Measurements from ENCODE around the gene XPR1.

DNA sequence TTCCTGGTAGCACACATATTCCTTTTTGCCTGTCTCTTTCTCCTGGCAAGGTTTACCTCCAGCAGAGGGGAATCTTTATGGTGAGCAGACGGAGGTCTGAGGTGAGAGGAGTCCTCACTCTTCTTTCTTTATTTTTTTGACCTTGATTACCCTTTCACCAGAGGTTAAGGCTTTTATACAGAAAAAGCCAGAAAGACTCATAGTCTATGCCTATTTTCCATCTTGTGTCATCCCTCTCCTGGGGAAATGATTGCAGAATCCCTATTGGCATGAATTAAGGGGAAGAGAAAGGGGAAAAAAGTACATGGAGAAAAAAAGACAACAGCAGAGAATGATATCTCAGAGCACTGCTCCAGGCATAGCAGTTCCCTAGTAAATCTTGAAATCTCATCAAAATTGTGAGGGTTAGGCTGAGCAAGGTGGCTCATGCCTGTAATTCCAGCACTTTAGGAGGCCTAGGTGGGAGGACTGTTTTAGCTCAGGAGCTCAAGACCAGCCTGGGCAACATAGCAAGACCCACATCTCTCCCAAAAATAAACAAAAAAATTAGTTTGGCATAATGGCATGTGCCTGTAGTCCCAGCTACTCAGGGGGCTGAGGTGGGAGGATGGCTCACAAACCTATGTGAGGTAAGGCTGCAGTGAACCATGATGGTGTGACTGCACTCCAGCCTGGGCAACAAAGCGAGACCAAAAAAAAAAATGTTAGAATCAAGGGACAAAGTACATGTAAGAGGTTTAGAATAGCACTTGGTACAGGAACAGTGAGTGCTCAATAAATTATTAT lies 1.2 kb upstream of the XPR1 start:
- TF ChIP-seq, protein P1, sequence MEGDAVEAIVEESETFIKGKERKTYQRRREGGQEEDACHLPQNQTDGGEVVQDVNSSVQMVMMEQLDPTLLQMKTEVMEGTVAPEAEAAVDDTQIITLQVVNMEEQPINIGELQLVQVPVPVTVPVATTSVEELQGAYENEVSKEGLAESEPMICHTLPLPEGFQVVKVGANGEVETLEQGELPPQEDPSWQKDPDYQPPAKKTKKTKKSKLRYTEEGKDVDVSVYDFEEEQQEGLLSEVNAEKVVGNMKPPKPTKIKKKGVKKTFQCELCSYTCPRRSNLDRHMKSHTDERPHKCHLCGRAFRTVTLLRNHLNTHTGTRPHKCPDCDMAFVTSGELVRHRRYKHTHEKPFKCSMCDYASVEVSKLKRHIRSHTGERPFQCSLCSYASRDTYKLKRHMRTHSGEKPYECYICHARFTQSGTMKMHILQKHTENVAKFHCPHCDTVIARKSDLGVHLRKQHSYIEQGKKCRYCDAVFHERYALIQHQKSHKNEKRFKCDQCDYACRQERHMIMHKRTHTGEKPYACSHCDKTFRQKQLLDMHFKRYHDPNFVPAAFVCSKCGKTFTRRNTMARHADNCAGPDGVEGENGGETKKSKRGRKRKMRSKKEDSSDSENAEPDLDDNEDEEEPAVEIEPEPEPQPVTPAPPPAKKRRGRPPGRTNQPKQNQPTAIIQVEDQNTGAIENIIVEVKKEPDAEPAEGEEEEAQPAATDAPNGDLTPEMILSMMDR (IDR thresholded peaks at IDR 0.05): no peak
- no peak for TF ChIP-seq POLR2A (IDR thresholded peaks at IDR 0.05)
